HepG2 (cell line): ENCODE data around the gene SERTAD3. TPM values are rescaled to one million over a fixed set of nuclear protein-coding genes. Genes with fewer than 3 reads are reported as not detected.
A peak's percentile ranks its signal among the peaks of the same experiment; 100 is the strongest.

ENCODE experiments used
- BRD4 ChIP-seq: sonication (generic); formaldehyde crosslinking; IDR thresholded peaks from 2 replicates; pipeline ENCODE4 v1.4.0; 2020; ENCODE audit warnings: missing genetic modification reagents
- CAMTA2 ChIP-seq: sonication (generic); formaldehyde crosslinking; IDR thresholded peaks from 2 replicates; pipeline ENCODE4 v1.4.0; 2020; ENCODE audit warnings: mild to moderate bottlenecking, missing genetic modification reagents, borderline replicate concordance
- EP300 ChIP-seq, 3 experiments: sonication (generic) in 1 of 3; formaldehyde crosslinking in 1 of 3; IDR thresholded peaks; 2 replicates each; pipeline versions ENCODE4 v1.5.1 to v1.6.1; 2011 to 2020; ENCODE audit warnings: low read depth in 2 of 3, low read length in 2 of 3, borderline replicate concordance in 1 of 3, improper control_type of control experiment in 1 of 3, mild to moderate bottlenecking in 1 of 3, missing genetic modification reagents in 1 of 3, moderate library complexity in 1 of 3
- KDM1A ChIP-seq: IDR thresholded peaks from 2 replicates; pipeline ENCODE4 v1.6.1; 2016; ENCODE audit warnings: missing compliant biosample characterization
- KDM6A ChIP-seq: IDR thresholded peaks from 2 replicates; pipeline ENCODE4 v1.6.1; 2016; ENCODE audit warnings: low read depth
- MED8 ChIP-seq: sonication (generic); formaldehyde crosslinking; IDR thresholded peaks from 2 replicates; pipeline ENCODE4 v1.8.1; 2023; ENCODE audit warnings: mild to moderate bottlenecking, missing genetic modification reagents; ENCODE audit not compliant: insufficient replicate concordance
- MLLT10 ChIP-seq: sonication (generic); formaldehyde crosslinking; IDR thresholded peaks from 2 replicates; pipeline ENCODE4 v1.4.0; 2020; ENCODE audit warnings: missing genetic modification reagents
- RARG ChIP-seq: sonication (generic); formaldehyde crosslinking; IDR thresholded peaks from 2 replicates; pipeline ENCODE4 v1.4.0; 2020; ENCODE audit warnings: low read depth, mild to moderate bottlenecking, missing genetic modification reagents
- SATB2 ChIP-seq: sonication (generic); formaldehyde crosslinking; IDR thresholded peaks from 2 replicates; pipeline ENCODE4 v1.5.0; 2020; ENCODE audit warnings: missing genetic modification reagents
- TAF1 ChIP-seq: sonication (generic); formaldehyde crosslinking; IDR thresholded peaks from 2 replicates; pipeline ENCODE4 v1.4.0; 2020; ENCODE audit warnings: missing genetic modification reagents
- TBX3 ChIP-seq: fragments of 450-650 bp; IDR thresholded peaks from 2 replicates; pipeline ENCODE4 v1.6.1; 2017; ENCODE audit warnings: antibody characterized with exemption, mild to moderate bottlenecking, inconsistent platforms, borderline replicate concordance
- ZFX ChIP-seq: sonication (generic); formaldehyde crosslinking; IDR thresholded peaks from 2 replicates; pipeline ENCODE4 v1.4.0; 2020; ENCODE audit warnings: mild to moderate bottlenecking, low read depth, missing genetic modification reagents, moderate library complexity
- ZNF598 ChIP-seq: sonication (generic); formaldehyde crosslinking; IDR thresholded peaks from 2 replicates; pipeline ENCODE4 v1.5.1; 2020; ENCODE audit warnings: mild to moderate bottlenecking, missing genetic modification reagents, borderline replicate concordance
- ZNF652 ChIP-seq: IDR thresholded peaks from 2 replicates; pipeline ENCODE4 v1.6.1; 2016; ENCODE audit warnings: low read depth, borderline replicate concordance
- ZNF674 ChIP-seq: sonication (generic); formaldehyde crosslinking; IDR thresholded peaks from 2 replicates; pipeline ENCODE4 v1.5.0; 2020; ENCODE audit warnings: low read depth, mild to moderate bottlenecking, missing genetic modification reagents
- ZNF7 ChIP-seq: IDR thresholded peaks from 2 replicates; pipeline ENCODE4 v1.6.1; 2016; ENCODE audit warnings: missing biosample characterization, missing genetic modification reagents
- ZNF720 ChIP-seq: sonication (generic); formaldehyde crosslinking; IDR thresholded peaks from 2 replicates; pipeline ENCODE4 v1.4.0; 2020; ENCODE audit warnings: missing genetic modification reagents
- ZNF891 ChIP-seq: sonication (generic); formaldehyde crosslinking; IDR thresholded peaks from 2 replicates; pipeline ENCODE4 v1.5.0; 2020; ENCODE audit warnings: mild to moderate bottlenecking, missing genetic modification reagents
- polyA plus RNA-seq, 8 experiments: library from polyadenylated mRNA; depleted of rRNA in 3 of 8; stranded (reverse) in 7 of 8; unstranded in 1 of 8; fragments of >200 nt; fragmentation: Illumina TruSeq in 4 of 8; extraction: Trizol in 4 of 8; gene quantifications; 2 replicates each; pipeline versions ENCODE4 v1.2.1 to v1.2.3, GENCODE V29; 2011 to 2016; ENCODE audit warnings: low read depth in 4 of 8, missing spikeins in 1 of 8, mixed read lengths in 1 of 8; ENCODE audit not compliant: insufficient read depth in 1 of 8
- total RNA-seq, 5 experiments: library from RNA; depleted of rRNA; stranded (reverse); fragments of >200 nt; fragmentation: Illumina TruSeq; extraction: Trizol; gene quantifications; 2 replicates each; pipeline ENCODE4 v1.2.3, GENCODE V29; 2016; ENCODE audit warnings: low read depth in 1 of 5
- TF ChIP-seq, protein P1 (sequence below): sonication (generic); formaldehyde crosslinking; conservative IDR thresholded peaks from 2 replicates; pipeline ENCODE4 v1.4.0; 2020; ENCODE audit warnings: mild to moderate bottlenecking, missing genetic modification reagents, moderate library complexity
- TF ChIP-seq, protein P2 (sequence below): sonication (generic); formaldehyde crosslinking; IDR thresholded peaks from 2 replicates; pipeline ENCODE4 v1.5.1; 2020; ENCODE audit warnings: mild to moderate bottlenecking, missing genetic modification reagents, moderate library complexity
- TF ChIP-seq, protein P3 (sequence below): sonication (generic); formaldehyde crosslinking; IDR thresholded peaks from 2 replicates; pipeline ENCODE4 v1.8.1; 2022; ENCODE audit warnings: mild to moderate bottlenecking, missing genetic modification reagents

The SERTAD3 gene
- total and polyA plus RNA-seq, 2 of the 13 experiments (the other 11 are each of a cell fraction or from before 2014, with no cell fraction given): 9.6 to 16.9 TPM

DNA sequence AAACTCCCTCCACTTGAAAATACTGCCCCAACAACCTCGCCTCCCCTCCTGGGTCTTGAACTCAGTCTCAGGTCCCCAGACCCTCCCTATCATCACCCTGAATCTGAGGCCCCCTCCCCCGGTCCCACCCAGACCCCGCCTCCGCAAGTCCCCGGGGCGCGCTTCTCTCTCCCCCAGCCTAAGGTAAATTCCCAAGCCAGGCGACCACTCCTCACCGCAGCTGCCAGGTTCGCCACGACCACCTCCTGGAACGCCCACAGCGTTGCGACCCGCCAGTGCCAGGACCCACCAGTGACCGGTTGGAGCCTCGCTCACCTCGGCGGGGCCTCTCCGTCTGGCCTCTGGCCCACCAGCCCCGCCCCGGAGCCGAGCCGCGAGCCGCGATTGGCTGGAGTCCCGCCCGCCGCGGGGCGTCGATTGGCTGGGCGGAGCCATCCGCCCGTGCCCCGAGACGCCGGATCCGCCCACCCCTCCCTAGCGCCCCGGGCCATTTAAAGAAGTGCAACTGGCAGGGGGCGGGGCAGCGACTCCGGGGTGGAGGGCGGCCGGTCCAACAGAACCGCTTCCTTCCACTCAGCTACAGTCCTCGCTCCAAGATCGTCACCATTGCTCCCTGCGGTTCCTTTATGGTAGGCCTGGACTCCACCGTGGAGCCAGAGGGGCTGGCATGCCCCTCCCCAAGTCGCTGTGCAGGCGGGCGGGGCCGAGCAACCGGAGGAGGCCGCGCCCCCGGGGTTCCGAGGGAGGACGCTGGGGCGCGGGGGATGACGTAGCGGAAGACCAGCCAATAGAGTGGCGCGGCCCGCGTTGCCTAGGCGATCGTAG lies at the start of gene SERTAD3 (continued):
- TF ChIP-seq ZNF891: no peak; the same call in 1 of the 2 replicates
- no peak for TF ChIP-seq RARG (CRISPR knock-in tag)
- no peak for TF ChIP-seq ZNF720 (CRISPR knock-in tag)
- no peak for TF ChIP-seq BRD4 (CRISPR knock-in tag)
- peak; percentile 82 for TF ChIP-seq ZFX
- TF ChIP-seq MLLT10 (CRISPR knock-in tag): no peak
- no peak for TF ChIP-seq TBX3
- 0 out of 2 replicates have a peak, but pooled peaks have one; percentile 51 for TF ChIP-seq CAMTA2 (CRISPR knock-in tag)
- no peak for TF ChIP-seq KDM6A (CRISPR knock-in tag)
- TF ChIP-seq ZNF674 (CRISPR knock-in tag): no peak
- TF ChIP-seq, protein P1, sequence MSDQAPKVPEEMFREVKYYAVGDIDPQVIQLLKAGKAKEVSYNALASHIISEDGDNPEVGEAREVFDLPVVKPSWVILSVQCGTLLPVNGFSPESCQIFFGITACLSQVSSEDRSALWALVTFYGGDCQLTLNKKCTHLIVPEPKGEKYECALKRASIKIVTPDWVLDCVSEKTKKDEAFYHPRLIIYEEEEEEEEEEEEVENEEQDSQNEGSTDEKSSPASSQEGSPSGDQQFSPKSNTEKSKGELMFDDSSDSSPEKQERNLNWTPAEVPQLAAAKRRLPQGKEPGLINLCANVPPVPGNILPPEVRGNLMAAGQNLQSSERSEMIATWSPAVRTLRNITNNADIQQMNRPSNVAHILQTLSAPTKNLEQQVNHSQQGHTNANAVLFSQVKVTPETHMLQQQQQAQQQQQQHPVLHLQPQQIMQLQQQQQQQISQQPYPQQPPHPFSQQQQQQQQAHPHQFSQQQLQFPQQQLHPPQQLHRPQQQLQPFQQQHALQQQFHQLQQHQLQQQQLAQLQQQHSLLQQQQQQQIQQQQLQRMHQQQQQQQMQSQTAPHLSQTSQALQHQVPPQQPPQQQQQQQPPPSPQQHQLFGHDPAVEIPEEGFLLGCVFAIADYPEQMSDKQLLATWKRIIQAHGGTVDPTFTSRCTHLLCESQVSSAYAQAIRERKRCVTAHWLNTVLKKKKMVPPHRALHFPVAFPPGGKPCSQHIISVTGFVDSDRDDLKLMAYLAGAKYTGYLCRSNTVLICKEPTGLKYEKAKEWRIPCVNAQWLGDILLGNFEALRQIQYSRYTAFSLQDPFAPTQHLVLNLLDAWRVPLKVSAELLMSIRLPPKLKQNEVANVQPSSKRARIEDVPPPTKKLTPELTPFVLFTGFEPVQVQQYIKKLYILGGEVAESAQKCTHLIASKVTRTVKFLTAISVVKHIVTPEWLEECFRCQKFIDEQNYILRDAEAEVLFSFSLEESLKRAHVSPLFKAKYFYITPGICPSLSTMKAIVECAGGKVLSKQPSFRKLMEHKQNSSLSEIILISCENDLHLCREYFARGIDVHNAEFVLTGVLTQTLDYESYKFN (CRISPR knock-in tag): peak; percentile 61
- TF ChIP-seq, protein P2, sequence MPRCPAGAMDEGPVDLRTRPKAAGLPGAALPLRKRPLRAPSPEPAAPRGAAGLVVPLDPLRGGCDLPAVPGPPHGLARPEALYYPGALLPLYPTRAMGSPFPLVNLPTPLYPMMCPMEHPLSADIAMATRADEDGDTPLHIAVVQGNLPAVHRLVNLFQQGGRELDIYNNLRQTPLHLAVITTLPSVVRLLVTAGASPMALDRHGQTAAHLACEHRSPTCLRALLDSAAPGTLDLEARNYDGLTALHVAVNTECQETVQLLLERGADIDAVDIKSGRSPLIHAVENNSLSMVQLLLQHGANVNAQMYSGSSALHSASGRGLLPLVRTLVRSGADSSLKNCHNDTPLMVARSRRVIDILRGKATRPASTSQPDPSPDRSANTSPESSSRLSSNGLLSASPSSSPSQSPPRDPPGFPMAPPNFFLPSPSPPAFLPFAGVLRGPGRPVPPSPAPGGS (CRISPR knock-in tag): peak; percentile 82
- TF ChIP-seq ZNF7 (CRISPR knock-in tag): no peak
- no peak for TF ChIP-seq ZNF652 (CRISPR knock-in tag)
- TF ChIP-seq ZNF598 (CRISPR knock-in tag): 0 out of 2 replicates have a peak, but pooled peaks have one; percentile 62
- TF ChIP-seq TAF1: peak; percentile 90
- TF ChIP-seq, protein P3, sequence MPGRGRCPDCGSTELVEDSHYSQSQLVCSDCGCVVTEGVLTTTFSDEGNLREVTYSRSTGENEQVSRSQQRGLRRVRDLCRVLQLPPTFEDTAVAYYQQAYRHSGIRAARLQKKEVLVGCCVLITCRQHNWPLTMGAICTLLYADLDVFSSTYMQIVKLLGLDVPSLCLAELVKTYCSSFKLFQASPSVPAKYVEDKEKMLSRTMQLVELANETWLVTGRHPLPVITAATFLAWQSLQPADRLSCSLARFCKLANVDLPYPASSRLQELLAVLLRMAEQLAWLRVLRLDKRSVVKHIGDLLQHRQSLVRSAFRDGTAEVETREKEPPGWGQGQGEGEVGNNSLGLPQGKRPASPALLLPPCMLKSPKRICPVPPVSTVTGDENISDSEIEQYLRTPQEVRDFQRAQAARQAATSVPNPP (CRISPR knock-in tag): no peak
- peak; percentile 65 for TF ChIP-seq MED8 (CRISPR knock-in tag)
- TF ChIP-seq SATB2: no peak
- TF ChIP-seq KDM1A (CRISPR knock-in tag): no peak
- no peak for TF ChIP-seq EP300 (IDR thresholded peaks at IDR 0.05; ENCODE audit: low read depth in 2 of 2, low read length in 2 of 2)
- TF ChIP-seq EP300 (CRISPR knock-in tag; IDR thresholded peaks at IDR 0.05; ENCODE audit: borderline replicate concordance): no peak
